GM19468 (cell line): ENCODE data around the gene TCF12.

Experiments used
- ATAC-seq: cut with Tn5 transposase; IDR thresholded peaks from one replicate; pipeline ENCODE4 v1.9.1; 2021; ENCODE audit warnings: mild to moderate bottlenecking, moderate library complexity, moderate number of reproducible peaks; ENCODE audit not compliant: unreplicated experiment; ENCODE audit errors: extremely low read depth

Gene TCF12

DNA sequence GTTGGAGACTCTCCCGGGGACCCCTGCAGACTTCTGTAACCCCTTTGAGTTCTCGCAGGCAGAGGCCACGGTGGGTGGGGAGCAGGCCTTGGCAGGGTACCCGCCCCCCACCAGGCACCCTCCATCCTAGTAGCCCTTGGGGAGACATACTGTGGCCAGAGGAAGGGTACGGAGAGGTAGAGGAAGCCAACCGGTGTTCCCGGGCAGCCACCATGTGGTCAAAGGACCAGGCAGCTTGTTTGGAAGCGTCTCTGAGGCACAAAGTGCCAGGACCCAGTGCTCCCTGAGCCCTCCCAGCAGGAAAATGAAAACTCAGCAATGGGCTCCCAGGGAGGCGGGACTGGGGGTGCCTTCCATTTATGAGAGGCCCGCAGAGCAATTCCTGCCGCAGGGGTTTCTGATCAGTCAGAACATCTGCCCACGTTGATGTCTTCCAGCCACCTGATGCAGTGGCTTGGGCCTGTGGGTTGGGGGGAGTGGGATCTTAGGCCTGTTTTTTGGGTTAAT lies 404.9 kb downstream of the TCF12 start:
- ATAC-seq = no peak

DNA sequence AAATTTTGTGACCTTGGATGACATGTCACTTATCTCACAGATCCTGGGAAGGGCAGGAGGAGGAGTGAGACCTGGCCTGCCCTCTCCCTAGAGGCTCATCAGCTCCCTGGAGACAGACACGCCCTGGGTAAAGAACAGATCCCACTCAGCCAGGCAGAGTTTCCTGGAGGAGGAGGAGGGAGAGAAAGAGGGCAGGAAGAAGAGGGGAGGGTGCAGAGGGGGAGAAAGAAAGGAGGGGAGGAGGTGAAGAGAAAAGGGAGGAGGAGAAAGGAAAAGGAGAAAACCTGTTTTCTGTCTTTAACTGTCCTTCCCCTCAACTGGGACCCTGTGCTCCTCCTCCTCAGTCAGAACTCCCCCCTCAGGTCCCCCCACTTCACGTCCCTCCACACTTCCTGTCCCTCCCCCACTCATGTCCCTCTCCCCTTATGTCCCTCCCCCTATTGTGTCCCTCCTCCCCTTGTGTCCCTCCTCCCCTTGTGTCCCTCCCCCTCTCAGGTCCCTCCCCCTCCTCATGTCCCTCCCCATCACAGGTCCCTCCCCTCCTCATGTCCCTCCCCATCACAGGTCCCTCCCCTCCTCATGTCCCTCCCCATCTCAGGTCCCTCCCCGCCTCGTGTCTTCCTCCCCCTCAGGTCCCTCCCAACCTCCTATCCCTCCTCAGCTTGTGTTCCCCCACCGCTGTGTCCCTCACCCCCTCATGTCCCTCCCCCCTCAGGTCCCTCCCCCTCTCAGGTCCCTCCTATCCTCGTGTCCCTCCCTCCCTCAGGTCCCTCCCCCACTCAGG lies 405.6 kb downstream of the TCF12 start:
- ATAC-seq = no peak

DNA sequence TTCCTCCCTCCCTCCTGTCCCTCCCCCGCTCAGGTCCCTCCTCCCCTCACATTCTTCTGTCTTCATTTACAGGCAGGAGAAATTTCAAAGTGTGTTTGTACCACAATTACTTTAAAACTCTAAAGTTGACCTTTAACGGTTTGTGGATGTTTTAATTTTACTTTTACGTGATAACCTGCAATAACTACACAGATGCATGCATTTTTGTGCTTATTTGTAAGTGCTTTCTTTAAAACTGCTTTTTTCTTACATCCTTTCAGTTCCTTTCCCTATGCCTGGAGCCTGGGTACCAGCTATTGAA lies 406.1 kb downstream of the TCF12 start:
- no peak for ATAC-seq

- no peak for ATAC-seq
Observed at GRCh38 chr15:57324944-57325679, 406.7 kb downstream of the TCF12 start.

GRCh38 chr15:57326196-57326595 lies 407.8 kb downstream of the TCF12 start:
- ATAC-seq = no peak

DNA sequence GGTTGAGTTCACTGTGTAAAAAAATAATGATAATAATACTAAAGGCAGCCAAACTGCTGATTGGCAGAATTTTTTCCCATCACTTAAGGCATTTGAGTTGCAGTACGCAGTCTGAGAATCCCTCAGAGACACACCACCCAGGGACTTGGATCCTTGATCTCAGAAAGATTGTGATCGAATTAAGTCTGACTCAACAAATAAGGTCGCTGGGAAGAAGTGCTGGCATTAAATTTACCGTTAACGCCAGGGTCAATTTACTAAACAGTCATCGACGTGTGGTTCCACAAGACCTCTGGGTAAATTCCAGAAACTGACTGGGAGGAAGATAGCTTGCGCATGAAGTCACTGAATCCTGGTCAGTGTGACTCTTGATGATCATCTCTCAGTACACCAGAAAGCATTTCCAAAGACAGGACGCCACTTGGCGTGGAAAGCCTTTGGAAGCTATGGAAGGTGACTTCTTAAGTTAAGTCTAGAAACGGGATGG lies 409.6 kb downstream of the TCF12 start:
- ATAC-seq = no peak

DNA sequence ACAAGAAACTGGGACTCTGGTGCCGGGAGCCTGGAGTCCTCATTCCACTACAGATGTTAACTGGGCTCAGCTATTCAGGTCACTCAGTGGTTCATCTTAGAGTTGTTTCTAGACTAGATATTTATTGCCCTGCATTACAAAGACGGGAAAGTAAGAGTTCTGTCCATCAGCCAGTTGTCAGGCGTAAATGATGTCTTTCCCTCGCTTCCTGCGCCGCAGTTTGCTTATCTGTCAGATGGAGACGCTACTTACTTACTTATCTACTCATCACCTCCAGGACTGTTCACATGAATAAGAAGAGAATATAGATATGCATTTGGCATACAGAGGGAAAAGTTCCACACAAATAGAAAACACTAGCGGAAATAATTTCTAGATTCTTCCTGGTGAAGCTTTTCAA lies 410.0 kb downstream of the TCF12 start:
- no peak for ATAC-seq

- ATAC-seq = no peak
Observed at GRCh38 chr15:57328897-57329296, 410.5 kb downstream of the TCF12 start.

DNA sequence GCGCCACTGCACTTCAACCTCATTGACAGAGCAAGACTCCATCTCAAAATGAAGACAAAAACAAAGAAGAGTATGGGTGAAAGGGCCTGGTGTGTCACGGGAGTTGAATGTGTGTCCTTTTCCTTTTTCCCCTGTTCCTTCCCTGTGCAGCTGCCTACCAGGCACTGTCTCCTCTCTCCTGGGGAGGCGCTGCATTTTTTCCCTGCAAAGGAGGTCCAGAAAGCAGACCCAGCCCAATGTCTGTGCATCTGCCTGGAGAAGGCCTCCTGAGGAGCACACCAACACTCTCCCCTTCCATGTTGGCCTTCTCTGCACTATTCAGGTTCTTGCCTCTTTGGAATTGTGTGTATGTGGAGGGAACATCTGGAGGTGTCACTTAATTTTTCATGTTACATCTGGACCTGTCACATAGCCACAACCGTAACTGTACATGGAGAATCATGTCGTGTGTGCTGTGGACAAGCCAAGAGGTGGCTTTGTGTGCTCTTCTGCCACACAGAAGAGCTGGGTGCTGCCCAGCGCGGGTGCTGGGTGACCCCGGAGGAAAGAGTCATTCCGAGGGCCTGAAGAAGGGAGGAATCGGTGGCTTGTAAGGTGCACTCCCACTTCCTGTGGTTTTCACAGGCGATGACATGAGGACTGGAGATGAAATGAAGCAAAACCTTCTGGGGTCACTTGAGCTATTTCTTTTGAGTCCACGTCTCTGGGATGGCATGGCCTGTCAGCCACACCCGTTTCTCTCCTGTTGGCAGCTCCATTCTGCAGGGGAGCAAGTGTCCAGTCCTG lies 411.3 kb downstream of the TCF12 start:
- no peak for ATAC-seq

- ATAC-seq = no peak
Observed at GRCh38 chr15:57330619-57331340, 412.3 kb downstream of the TCF12 start.

DNA sequence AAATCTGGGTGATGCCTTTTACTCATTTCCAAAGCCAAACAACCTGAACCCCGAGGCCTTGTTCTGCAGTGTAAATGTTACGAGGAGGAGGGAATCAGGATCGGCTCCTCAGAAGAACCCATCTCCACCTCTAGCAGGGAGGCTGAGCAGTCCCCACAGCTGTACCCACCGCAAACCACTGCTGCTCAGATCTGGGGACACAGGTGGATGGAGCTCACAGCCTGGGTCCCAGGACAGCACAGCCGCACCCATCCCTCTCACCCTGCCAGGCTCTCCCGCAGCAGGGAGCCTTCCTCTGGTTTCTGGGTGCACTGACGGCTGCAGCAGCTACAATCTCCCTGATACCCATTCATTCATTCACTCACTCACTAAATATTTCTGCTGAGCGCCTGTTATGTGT lies 413.9 kb downstream of the TCF12 start:
- ATAC-seq = no peak

GRCh38 chr15:57333487-57333886 lies 415.0 kb downstream of the TCF12 start:
- ATAC-seq = no peak

- no peak for ATAC-seq
Observed at GRCh38 chr15:57334257-57334656, 415.8 kb downstream of the TCF12 start.

GRCh38 chr15:57335293-57335715 lies 416.9 kb downstream of the TCF12 start:
- ATAC-seq = no peak

GRCh38 chr15:57335719-57336118 lies 417.3 kb downstream of the TCF12 start:
- no peak for ATAC-seq

DNA sequence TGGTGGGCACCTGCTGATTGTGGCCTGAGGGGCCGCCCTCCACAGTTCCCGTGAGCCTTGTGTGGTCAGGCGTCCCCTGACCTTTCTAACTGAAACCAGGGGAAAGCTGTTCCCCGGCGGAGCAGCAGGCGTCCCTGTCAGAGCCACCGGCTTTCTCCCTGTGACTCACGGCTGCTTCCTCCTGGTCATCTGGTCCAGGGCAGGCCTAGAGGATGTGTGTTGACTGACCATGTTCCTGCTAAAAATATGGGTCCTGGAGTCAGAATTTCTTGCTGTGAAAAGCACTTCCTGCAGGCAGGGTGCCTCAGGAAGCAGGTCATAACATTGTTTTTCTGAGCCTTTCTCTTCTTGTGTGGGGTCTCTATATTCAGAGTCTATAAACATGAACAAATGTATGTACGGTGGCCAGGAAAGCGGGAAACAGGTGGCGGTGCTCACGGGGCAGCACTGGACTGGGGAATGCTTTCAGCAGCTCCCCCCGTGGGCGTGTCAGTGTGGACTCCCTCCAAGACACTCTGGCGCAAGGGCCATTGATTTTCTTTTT lies 419.5 kb downstream of the TCF12 start:
- ATAC-seq = no peak

DNA sequence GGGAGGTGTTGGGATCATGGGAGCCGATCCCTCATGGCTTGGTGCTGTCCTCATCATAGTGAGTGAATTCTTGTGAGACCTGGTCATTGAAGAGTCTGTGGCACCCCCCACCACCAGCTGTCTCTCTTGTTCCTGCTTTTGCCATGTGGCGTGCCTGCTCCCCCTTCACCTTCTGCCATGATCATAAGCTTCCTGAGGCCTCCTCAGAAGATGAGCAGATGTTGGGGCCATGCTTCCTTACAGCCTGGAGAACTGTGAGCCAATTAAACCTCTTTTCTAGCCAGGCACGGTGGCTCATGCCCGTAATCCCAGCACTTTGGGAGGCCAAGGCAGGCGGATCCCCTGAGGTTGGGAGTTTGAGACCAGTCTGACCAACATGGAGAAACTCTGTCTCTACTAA lies 420.9 kb downstream of the TCF12 start:
- no peak for ATAC-seq
